ENCODE results near the gene ZNF646.

Gene ZNF646

DNA sequence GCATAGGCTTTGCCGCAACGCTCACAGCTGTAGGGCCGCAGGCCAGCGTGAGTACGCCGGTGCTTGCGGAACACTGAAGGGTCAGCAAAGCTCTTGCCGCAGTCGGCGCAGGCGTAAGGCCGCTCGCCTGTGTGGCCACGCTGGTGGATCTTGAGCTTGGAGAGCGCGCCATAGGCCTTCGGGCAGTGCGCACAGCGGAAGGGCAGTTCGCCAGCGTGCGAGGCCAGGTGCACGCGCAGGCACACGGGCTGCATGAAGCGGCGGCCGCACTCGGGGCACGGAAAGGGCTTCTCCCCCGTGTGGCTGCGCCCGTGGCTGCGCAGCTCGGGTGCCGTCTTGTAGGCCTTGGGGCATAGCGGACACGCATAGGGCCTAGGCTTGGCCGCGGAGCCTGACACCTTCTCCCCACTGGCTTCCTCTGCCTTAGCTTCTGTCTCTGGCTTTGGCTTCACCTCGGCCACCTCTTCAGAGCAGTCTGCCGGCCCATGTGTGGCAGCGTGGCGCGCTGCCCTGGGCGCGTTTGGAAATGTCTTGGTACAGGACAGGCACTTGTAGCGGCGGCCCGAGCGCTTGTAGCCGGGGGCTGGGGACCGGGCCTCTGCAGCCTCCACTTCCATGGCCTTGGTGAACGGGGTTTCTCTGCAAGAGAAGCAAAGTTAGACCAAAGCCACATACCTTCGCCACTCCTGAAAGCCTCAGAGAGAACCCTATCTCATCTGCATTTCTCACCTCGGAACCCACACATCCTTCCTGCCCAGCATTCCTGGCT, 10.2 kb upstream of the ZNF646 start:
- DNase-seq: no peak

DNA sequence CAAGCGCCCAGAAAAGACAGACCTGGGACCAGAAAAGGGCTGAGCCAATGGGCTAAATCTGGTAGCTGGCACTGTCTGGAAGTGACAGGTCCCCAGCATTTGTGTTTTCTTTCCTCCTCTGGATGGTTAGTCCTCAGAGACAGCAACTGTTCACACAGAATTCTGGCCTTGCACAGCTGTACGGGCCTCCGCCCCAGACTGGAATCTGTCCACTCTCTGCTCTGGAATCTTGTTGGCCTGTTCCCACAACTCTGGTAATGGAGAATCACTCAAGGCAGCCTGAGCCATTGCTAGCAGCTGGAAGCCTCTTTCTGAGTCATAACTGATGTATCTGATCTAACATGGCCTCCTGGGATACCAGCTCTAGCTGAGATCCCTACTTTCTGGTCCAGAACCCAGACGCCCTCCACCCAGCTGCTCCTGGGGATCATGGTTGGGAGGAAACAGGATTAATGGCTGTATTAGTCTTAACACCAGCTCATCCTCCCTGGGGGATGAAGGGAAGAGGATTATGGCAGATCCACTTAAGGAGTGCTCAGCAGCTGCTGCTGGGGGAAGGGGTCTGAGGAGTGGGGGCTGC, 9.2 kb upstream of the ZNF646 start:
- DNase-seq: no peak

DNA sequence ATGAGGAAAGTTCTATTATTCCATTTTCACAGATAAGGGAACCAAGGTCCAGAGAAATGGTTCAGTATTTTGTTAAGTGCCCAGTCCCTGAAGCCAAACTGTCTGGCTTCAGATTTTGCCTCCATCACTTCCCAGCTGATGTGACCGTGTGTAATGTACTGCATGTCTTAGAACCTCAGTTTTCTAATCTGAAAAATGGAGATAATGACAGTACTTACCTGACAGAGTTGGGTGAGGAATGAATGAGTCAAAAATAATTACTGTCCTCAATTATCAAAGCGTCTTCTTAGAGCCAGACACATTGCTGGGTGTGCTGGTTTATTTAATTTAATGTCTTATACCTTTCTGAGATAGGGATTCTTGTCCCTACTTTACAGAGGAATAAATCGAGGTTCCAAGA, 6.9 kb upstream of the ZNF646 start:
- DNase-seq: no peak

DNA sequence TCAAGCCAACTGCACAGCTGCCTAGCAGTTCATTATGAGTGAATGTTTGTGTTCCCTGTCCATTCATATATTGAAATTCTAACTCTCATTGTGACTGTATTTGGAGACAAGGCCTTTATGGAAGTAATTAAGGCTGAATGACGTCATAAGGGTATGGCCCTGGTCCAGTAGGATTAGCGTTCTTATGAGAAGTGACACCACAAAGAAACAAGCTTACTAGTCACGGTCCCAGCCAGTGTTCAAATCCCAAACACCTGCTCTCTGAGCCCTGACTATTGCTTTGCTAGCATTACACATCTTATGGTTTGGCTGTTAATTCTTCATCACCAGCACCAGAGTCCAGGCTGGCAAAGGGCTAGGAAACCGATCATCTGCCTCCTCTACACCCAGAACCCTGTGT, 2.4 kb upstream of the ZNF646 start:
- no peak for DNase-seq

DNA sequence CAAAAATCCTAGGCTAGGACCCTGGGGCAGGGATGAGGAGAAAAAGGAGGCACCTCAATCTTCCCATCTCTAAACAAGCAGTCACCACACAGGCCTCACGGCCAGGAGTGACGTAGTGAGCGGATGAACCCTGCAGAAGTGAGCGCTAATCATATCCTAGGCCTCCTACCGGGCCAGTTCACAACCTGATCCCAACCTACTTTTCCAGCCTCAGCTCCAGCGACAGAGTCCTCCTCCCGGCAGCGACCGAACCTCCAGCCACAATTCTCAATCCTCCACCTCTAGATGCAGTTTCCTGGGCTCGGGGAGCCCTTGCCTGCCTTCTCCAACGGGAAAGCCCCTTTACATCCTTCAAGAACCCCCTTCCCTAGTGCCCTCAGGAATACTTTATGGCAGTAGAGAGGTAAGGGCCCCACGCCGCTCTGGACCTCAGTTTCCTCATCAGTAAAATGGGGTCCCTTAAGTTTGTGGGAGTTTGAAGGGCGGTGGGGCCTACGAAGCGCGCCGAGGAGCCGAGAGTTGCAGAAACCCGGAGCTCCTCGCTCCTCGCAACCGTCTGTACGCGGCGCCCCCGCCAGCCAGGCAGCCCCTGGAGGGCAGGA, 1.6 kb upstream of the ZNF646 start:
- DNase-seq: no peak

DNA sequence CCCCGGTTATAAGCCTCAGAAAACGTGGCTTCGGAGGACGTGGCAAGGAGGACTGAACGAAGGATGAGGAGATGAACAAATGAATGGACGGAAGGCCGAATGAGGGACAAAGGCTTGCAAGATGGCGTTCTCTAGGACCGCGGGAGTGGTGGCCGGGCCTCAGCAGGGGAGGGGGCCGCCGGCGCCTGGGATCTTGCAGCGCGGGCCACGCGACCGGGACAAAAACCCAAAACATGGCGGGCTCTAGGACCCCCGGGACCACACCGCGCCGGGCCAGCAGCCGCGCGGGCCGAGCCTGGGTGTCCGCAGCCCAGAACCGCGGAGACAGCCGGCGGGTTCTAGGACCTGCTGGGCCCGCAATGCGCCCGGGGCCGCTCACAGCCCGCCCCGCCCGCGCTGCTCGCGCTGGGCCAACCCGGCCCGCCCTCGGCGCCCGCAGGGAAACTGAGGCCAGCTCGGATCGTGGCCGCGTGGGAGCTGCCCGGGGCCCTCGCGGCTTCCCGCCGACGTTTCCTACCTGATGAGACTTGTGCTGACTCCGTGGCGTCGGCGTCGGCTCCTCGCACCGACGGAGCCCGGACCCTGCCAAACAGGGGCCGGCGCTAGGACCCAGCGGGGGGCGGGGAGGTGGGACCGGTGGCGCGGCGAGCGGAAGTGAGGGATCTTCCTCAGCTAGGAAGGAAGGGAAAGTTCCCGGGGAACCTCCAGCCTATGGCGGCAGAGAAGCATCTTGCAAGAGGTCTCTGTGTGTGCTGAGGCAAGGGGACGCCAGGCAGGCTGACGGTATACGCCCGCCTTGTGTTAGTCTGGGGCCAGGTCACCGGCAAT, 866 bp upstream of the ZNF646 start:
- DNase-seq: peak; percentile 77

DNA sequence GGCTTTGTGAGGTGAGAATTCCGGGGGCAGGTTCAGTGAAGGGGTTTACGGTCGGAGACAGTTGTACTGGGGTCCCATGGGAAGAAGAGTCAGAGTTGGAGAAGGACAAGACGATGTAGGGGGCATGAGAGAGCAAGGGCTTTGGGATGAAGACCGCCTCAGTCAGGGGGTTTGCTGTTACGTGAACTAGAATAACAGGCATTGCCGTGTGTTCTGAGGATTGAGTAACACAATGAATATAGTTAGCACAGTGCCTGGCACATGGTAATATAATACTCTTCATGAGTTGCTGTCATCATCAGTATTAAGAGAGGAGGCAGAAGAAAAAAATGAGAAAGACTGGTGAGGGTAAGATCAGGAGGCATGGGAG, 577 bp downstream of the ZNF646 start:
- no peak for DNase-seq

DNA sequence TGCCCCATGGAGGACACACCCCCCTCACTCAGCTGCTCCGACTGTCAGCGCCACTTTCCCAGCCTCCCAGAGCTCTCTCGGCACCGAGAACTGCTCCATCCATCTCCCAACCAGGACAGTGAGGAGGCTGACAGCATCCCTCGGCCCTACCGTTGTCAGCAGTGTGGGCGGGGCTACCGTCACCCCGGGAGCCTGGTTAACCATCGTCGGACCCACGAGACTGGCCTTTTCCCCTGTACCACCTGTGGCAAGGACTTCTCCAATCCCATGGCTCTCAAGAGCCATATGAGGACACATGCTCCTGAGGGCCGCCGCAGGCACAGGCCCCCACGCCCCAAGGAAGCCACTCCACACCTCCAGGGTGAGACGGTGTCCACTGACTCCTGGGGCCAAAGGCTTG, 2.1 kb downstream of the ZNF646 start:
- no peak for DNase-seq

DNA sequence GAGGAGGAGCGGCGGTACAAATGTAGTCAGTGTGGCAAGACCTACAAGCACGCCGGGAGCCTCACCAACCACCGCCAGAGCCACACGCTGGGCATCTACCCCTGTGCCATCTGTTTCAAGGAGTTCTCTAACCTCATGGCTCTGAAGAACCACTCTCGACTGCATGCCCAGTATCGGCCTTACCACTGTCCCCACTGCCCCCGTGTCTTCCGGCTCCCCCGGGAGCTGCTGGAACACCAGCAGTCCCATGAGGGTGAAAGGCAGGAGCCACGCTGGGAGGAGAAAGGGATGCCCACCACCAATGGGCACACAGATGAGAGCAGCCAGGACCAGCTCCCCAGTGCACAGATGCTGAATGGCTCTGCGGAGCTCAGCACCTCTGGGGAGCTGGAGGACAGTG, 2.8 kb downstream of the ZNF646 start:
- DNase-seq: no peak

DNA sequence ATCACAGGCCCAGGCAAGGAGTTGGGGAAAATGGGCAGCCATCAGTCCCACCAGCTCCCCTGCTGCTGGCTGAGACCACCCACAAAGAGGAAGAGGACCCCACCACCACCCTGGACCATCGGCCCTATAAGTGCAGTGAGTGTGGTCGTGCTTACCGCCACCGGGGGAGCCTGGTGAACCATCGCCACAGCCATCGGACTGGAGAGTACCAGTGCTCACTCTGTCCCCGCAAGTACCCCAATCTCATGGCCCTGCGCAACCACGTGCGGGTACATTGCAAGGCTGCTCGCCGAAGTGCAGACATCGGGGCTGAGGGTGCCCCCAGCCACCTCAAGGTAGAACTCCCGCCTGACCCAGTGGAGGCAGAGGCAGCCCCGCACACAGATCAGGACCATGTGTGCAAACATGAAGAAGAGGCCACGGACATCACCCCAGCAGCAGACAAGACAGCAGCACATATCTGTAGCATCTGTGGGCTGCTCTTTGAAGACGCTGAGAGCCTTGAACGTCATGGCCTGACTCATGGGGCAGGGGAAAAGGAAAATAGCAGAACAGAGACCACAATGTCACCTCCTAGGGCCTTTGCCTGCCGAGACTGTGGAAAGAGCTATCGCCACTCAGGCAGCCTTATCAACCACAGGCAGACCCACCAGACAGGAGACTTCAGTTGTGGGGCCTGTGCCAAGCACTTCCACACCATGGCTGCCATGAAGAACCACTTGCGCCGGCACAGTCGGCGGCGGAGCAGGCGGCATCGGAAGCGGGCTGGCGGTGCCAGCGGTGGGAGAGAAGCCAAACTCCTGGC, 3.6 kb downstream of the ZNF646 start:
- no peak for DNase-seq

DNA sequence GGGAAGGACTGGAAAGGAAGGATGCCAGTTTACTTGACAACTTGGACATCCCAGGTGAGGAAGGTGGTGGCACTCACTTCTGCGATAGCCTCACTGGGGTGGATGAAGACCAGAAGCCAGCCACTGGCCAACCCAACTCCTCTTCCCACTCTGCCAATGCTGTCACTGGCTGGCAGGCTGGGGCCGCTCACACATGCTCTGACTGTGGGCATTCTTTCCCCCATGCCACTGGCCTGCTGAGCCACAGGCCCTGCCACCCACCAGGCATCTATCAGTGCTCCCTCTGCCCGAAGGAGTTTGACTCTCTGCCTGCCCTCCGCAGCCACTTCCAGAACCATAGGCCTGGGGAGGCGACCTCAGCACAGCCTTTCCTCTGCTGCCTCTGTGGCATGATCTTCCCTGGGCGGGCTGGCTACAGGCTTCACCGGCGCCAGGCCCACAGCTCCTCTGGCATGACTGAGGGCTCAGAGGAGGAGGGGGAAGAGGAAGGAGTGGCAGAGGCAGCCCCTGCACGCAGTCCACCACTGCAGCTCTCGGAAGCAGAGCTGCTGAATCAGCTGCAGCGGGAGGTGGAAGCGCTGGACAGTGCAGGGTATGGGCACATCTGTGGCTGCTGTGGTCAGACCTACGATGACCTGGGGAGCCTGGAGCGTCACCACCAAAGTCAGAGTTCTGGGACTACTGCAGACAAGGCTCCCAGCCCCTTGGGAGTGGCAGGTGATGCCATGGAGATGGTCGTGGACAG, 4.5 kb downstream of the ZNF646 start:
- no peak for DNase-seq

DNA sequence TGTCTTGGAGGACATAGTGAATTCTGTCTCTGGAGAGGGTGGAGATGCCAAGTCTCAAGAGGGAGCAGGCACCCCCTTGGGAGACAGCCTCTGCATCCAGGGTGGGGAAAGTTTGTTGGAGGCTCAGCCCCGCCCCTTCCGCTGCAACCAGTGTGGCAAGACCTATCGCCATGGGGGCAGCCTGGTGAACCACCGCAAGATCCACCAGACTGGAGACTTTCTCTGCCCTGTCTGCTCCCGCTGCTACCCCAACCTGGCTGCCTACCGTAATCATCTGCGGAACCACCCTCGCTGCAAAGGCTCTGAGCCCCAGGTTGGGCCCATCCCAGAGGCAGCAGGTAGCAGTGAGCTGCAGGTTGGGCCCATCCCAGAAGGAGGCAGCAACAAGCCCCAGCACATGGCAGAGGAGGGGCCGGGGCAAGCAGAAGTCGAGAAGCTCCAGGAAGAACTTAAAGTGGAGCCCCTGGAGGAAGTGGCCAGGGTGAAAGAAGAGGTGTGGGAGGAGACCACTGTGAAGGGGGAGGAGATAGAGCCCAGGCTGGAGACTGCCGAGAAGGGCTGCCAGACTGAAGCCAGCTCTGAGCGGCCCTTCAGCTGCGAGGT, 5.2 kb downstream of the ZNF646 start:
- no peak for DNase-seq

DNA sequence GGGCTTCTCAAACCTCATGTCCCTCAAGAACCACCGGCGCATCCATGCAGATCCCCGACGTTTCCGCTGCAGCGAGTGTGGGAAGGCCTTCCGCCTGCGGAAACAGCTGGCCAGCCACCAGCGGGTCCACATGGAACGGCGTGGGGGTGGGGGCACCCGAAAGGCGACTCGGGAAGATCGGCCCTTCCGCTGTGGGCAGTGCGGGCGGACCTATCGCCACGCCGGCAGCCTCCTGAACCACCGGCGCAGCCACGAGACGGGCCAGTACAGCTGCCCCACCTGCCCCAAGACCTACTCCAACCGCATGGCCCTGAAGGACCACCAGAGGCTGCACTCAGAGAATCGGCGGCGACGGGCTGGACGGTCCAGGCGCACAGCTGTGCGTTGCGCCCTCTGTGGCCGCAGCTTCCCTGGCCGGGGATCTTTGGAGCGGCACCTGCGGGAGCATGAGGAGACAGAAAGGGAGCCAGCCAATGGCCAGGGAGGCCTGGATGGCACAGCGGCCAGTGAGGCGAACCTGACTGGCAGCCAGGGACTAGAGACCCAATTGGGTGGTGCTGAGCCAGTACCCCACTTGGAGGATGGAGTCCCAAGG, 5.9 kb downstream of the ZNF646 start:
- no peak for DNase-seq

DNA sequence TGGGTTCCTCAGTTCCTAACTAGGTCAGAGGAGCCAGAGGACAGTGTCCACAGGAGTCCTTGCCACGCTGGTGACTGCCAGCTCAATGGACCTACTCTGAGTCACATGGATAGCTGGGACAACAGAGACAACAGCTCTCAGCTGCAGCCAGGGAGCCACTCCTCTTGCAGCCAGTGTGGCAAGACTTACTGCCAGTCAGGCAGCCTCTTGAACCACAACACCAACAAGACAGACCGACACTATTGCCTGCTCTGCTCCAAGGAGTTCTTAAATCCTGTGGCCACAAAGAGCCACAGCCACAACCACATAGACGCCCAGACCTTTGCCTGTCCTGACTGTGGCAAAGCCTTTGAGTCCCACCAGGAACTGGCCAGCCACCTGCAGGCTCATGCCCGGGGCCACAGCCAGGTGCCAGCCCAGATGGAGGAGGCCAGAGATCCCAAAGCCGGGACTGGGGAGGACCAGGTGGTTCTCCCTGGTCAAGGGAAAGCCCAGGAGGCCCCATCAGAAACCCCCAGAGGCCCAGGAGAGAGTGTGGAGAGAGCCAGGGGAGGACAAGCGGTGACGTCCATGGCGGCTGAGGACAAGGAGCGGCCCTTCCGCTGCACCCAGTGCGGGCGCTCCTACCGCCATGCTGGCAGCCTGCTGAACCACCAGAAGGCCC, 6.7 kb downstream of the ZNF646 start:
- no peak for DNase-seq

DNA sequence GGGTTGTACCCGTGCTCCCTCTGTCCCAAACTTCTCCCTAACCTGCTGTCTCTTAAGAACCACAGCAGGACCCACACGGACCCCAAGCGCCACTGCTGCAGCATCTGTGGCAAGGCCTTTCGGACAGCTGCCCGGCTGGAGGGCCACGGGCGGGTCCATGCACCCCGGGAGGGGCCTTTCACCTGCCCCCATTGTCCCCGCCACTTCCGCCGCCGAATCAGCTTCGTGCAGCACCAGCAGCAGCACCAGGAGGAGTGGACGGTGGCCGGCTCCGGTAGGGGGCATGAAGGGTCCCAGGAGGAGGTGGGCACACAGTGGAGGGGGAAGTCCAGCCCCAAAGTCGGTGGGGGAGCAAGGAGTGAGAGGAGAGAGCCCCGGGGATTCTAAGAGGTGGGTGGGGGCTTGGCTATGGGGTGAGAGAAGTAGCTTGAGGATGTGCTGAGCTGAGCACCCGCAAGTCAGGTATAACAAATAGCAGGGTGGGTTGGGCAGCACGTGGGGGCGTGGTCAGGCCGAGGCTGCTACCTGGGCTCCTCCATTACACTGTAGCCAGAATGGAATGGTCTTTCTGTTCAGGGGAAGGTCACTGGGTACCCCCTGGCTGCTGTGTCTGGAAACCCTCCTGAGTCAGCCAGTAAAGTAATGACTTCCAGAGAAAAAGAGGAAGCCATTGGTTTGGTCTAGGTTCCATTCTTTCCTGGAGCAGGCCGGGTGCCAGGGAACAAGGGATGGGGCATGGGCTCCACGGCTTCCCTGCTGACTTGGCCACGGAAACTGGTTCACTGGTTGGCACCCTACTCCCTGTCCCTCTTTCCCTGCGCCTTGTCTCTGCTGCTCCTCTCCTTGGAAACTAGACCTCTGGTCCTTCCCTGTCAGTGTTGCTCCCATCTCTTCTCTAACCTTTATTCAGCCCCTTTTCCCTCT, 7.5 kb downstream of the ZNF646 start:
- DNase-seq: no peak

DNA sequence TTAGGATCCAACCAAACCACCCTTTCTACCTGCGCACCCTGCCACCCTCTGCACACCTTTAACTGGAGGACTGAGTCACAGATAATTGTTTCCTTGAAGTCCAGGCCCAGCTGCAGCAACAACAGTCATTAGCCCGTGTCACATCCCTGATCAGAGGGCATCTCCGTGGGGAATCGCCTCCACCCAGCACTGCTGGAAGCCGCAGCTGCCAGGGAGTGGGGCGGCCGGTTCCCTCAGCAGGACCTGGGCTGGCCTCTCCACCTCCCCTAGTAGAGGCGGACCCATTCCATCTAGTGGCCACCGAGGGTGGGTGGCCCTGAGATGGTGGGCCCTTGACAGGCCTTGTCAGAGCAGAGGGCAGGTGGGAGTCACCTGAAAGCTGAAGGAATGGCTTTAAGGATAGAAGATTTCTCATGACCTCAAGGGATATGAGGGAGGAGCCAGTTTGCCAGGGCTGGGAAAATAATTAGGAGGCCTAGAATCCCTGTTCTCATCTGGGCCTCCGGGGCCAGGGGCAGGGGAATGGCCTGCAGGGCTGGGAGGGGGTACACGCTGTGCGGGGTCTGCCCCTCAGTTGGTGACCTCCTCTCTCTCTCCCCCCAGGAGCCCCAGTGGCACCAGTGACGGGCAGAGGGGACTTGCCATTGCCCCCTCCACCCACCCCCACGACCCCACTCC, 8.3 kb downstream of the ZNF646 start:
- DNase-seq: no peak

DNA sequence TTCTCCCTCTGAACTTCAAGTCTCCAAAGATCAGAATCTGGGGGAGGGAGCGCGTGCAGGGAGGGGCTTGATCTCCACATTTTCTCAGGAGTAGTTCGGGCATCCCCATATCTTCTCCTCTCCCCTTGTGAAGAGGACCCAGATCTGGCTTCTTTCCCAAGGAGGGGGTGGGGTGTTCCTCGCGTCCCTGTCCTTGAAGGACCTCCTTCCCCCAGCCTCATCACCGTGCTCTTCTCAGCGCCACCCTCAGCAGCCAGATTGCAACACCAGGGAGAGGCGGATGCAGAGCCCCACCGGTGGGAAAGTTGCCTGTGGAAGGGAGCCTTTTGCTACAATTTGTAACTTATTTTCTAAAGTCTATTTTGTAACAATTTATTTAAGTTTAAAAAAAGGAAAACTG, 8.9 kb downstream of the ZNF646 start:
- no peak for DNase-seq

DNA sequence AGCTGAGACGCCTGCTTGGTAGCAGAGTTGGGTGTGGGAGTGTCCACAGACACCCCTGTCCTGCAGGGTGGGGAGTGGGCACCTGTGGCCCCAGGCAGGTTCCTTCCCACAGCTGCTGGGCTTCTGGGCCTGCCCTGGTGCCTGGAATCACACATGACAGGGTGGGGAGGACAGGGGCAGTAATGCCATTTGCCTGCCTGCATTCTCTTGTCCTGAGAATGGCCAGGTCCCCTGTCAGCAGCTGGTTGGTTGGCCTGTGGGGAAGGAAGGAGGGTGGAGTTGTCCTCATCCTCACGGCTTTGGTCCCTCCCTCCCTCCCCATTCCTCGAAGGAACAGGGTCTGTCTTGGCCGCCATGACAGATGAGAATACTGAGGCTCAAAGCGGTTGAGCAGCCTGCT, 9.3 kb downstream of the ZNF646 start:
- no peak for DNase-seq

DNA sequence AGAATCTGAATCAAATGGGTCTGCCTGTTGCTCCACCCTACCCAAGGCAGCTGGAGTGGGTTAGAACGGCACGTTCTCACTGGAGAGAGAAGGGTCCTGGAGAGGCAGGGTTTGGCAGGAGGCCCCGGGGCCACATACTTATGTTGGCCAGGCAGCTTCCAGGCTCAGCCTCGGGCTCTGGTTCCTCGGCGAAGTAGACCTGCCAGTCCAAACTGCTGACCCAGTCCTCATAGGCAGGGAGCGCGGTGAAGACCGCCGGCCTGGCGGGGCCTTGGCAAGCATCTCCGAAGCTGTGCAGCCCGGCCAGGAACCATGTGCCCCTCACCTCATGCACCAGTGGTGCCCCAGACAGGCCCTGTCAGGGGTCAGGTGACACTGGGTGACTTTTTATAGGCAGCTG, 9.8 kb downstream of the ZNF646 start:
- no peak for DNase-seq

Measured in NCI-H1092 (cell line).